Fibroblast of skin of right quadriceps (primary cell): ENCODE data around the gene BNIPL.

Source experiments
- DNase-seq: peaks from one replicate; pipeline ENCODE4 v3.0.0-alpha.2; 2013

BNIPL gene

GRCh38 chr1:151010346-151010726 lies 26.1 kb upstream of the BNIPL start:
- no peak for DNase-seq

GRCh38 chr1:151011154-151011850 lies 25.1 kb upstream of the BNIPL start:
- DNase-seq, result no peak

- no peak for DNase-seq
Measured at GRCh38 chr1:151012684-151013471, 23.5 kb upstream of the BNIPL start.

DNA sequence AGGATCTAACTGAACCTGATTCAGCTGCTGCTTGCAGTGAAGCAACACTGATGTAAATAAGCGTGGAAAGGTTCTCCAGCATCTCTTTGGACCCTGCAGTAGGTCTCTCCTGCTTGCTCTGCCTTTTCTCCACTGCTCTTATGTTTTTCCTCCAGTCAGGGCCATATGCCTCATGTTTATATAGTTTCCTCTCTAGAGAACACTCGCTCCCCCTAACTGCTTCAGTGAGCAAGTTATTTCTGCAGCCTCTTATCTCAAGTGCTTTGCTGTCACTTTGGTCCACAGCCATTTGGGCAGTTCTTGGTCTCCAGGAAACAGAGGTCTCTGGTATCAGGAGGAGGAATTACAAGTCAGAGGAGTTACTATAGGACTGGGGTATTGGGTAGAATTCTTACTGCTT lies 22.9 kb upstream of the BNIPL start:
- no peak for DNase-seq

DNA sequence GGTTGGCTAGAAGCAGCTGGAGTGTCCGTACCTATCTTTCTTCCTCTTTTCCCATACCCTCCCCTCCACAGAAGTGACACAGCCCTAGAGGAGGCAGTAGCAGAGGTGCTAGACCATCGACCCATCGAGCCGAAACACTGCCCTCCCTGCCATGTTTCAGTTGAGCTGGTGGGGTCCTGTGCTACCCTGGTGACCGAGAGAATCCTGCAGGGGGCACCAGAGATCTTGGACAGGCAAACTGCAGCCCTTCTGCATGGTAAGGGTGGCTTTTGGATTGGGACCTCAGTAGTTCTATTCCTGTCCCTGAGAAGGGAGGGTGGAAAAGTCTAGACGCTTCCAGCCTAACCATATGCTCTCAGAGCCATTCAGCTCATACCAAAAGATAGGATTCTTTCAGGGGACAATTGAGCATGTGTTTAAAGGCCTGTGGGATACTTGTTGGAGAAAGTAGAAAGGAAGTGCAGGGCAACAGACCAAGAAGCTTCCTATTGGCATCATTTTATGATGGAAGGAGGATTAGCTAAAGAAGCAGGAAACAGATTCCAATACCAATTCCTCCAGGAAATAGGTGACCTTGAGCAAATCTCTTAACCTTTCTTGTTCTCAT lies 11.7 kb upstream of the BNIPL start:
- peak; percentile 55 for DNase-seq

- DNase-seq, result no peak
Measured at GRCh38 chr1:151026460-151026859, 9.9 kb upstream of the BNIPL start.

DNA sequence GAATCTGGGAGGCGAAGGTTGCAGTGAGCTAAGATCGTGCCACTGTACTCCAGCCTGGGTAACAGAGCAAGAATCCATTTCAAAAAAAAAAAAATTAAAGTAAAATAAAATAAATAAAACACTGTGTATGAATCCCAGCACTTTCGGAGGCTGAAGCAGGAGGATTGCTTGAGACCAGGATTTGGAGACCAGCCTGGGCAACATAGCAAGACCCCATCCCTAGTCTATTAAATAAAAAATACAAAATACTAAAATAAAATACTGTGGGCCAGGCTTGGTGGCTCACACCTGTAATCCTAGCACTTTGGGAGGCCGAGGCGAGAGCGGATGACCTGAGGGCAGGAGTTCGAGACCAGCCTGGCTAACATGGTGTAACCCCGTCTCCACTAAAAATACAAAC lies 4.2 kb upstream of the BNIPL start:
- no peak for DNase-seq

DNA sequence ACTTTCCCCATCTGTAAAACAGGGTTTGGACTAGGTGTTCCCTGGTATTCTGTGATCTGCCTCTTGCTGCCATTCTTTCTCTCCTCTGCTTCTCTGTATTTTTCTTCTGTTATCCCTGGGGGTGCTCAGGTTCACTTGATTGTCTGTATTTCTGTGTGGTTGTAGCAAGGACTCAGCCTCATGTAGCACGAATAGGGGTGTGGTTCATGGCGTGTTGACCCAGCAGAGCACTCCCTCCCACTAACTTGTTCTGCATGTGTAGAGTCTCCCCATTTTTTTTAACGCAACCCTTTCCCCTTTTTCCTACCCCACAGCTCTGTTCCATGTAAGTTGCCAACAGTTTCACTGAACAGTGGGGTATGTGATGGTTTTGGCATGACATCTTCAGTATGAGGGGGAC lies 1.2 kb upstream of the BNIPL start:
- DNase-seq, result no peak

- no peak for DNase-seq
Measured at GRCh38 chr1:151037032-151037431, 646 bp downstream of the BNIPL start.

GRCh38 chr1:151039521-151039920 lies 3.1 kb downstream of the BNIPL start:
- DNase-seq, result no peak

- DNase-seq, result no peak
Measured at GRCh38 chr1:151043163-151043562, 6.8 kb downstream of the BNIPL start.

DNA sequence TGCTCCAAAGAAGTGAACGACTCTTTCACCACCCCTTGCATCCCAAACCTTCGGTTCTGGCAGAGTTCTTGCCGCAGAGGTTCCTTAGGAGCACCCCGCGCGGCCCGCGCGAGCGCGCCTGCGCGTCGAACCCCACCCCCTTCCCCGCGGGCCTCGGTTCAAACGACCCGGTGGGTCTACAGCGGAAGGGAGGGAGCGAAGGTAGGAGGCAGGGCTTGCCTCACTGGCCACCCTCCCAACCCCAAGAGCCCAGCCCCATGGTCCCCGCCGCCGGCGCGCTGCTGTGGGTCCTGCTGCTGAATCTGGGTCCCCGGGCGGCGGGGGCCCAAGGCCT lies 11.2 kb downstream of the BNIPL start, which contains the start of gene C1orf56:
C1orf56 (plus strand) TSS at position 161 of the 334 bp plus-strand sequence; CDS start at position 258, 97 bp downstream.
- DNase-seq, result peak; percentile 62

GRCh38 chr1:151047925-151048644 lies 11.7 kb downstream of the BNIPL start:
- peak; percentile 62 for DNase-seq

- DNase-seq, result no peak
Measured at GRCh38 chr1:151048645-151049032, 12.3 kb downstream of the BNIPL start.

DNA sequence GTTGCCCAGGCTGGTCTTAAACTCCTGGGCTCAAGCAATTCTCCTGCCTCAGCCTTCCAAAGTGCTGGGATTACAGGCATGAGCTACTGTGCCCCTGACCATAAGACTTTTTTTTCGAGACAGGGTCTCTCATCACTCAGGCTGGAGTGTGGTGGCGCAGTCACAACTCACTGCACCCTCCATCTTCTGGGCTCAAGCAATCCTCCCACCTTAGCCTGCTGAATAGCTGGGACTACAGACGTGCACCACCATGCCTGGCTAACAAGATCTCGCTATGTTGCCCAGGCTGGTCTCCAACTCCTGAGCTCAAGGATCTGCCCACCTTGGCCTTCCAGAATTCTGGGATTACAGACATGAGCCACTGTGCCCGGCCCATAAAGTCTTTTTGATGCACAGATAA lies 13.1 kb downstream of the BNIPL start:
- no peak for DNase-seq

DNA sequence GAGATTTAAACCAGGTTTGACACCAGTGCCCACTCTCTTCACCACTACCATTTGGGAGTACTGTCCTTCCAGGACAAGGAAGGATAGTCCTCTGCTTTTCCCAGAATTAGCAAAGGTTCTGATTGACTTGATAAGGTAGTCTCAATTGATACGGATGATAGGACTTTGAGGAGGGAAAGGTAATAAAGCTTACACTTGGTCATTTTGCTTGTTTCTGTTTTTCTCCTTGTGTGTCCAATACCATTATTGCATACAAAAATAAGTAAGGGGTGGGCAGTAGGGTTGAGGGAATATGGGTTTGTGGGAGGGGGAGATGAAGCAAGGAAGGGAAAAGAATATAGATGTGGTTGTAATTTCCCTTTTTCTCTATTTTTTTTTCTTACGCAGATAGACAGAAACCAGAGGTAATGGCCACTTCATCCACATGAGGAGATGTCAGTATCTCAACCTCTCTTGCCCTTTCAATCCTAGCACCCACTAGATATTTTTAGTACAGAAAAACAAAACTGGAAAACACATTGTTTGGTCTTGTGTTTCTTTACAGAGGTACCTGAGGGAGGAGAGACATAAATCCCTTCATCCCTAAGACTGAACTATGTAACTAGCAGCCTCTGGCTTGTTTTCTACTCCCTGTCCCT lies 13.8 kb downstream of the BNIPL start:
- no peak for DNase-seq

- no peak for DNase-seq
Measured at GRCh38 chr1:151051356-151052009, 15.1 kb downstream of the BNIPL start.

DNA sequence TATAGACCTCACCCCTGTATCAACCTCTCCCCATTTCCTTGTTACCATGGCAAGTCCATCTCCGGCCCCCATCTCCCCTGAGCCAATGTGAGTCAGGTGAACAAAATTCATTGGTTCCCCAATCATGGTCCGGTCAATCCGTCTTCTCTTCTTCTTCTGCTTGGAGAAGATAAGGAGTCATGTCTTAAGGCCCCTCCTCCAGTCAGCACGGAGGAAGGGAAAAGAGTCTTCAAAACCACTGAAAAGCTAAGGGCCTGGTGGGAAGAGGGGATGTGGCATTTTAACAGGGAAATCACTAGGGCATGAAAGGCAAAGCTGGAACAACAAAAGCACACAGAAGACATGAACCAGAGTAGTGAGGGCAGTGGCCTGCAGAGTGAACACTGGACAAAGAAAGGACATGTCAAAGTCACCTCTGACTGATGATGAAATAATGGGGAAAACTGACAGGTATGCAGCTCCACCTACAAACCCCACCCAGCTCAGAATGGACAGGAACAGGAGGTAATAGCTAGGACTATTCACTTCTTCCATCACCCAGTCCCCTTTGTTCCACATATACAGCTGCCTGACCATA lies 18.7 kb downstream of the BNIPL start:
- DNase-seq, result no peak

DNA sequence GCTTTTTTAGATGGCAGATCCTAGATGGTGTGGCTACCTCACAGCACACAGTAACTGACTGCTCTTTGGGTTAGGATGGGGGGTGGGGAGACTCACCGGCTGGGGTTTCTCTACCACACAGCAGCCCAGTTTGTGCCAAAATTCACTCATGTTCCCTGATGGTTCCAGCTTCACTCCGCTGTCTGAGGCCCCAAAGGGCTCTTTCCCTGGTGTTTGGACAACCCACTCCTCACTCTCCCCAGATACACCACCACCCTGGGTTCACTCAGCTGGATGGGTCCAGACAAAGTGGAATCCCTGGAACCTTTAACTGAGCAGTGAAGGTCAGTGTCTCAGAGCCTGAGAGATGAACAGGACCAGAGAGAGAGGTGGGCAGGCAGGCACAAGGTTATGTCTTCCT lies 19.2 kb downstream of the BNIPL start:
- DNase-seq, result no peak

GRCh38 chr1:151056149-151056548 lies 19.8 kb downstream of the BNIPL start:
- no peak for DNase-seq

GRCh38 chr1:151058692-151059091 lies 22.3 kb downstream of the BNIPL start:
- no peak for DNase-seq
